ENCODE measurements around the gene SYDE2.
"Not testable (repeated sequence)": the region's sequence is repeated elsewhere in the genome, so short reads cannot be mapped to it uniquely, and the experiment has no call there.

SYDE2 gene
- 4.3 to 9.2 (median 6.0) reads per million in 4 experiments for total RNA-seq

DNA sequence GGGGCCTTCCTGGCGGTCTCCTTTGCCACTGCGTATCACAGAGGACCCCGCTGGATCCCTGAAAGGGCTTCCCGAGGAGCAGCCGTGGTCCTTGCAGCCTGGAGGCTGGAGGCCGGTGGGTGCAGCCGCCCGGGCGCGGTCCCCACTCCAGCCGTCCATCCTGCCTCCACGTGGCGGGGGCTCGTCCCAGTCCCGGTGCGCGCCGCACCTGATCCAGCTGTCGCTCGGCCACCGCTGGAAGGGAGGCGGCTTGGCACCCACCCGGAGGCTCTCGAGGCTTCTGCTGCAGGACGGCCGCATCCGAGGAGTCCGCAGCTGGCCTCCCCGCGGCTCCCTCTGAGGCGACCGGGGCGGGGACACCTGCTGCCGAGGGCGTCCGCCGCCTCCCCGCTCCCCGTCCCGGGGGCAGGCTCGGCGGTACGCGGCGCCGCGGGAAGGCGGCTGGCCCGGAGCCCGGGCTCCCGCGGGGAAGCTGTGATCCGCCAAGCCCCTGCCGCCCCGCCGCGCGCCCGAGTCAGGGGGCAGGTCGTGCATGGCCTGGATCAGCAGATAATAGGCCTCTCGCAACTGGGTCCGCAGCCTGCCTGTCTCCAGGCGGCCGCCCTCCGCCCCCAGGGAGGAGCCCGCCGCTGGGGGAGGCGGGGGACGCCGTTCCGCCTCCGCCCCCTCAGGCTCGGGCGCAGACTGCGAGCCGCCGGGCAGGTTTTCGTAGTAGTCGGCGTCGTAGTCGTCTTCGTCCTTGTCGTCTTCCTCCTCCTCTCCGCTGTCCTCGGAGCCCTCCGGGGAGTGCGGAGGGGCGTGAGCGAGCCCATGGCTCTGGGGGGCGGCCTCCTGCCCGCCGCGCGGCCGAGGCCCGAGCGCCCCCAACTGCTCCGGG lies at the start of gene SYDE2:
SYDE2 (minus strand) TSS at position 554 of the 877 bp plus-strand sequence; CDS start at position 534, 20 bp downstream.
- peak; percentile 69 for DNase-seq

- DNase-seq: not testable (repeated sequence)
Measured at GRCh38 chr1:85249042-85249441, 48.2 kb upstream of the SYDE2 start.

DNA sequence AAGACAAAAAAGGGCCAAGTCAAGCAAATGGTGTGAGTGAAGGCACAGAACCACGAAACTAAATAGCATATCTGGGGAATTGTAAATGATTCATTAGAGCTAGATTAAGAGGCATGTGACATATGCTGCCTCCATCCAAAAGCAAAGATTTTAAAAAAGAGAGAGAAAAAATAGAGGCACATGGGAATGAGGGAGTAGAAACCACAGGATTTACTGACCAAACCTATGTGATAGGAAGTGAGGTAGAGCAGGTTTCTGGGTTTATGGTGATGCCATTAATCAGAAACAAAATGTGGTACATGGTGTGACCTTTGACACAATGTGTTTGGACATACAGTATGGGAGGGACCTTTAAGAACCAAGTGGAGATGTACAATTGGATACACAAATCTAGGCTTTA lies 45.1 kb upstream of the SYDE2 start:
- no peak for DNase-seq

DNA sequence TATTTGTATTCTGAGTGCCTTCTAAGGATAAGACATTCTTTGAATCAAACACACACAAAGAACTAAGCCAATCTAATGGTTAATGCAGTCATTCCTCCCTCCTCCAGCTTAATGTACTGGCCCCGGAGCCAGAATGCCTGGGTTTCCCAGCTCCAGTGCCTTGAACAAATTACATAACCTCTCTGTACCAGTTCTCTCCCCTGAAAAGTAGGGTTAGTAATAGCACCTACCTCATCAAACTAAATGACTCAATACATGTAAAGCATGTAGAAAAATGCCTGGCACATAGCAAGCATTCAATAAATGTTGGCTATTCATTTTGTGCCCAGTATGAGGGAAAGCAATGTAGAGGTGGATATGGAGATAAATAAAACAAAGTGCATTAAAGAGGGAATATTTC lies 44.6 kb upstream of the SYDE2 start:
- no peak for DNase-seq

DNA sequence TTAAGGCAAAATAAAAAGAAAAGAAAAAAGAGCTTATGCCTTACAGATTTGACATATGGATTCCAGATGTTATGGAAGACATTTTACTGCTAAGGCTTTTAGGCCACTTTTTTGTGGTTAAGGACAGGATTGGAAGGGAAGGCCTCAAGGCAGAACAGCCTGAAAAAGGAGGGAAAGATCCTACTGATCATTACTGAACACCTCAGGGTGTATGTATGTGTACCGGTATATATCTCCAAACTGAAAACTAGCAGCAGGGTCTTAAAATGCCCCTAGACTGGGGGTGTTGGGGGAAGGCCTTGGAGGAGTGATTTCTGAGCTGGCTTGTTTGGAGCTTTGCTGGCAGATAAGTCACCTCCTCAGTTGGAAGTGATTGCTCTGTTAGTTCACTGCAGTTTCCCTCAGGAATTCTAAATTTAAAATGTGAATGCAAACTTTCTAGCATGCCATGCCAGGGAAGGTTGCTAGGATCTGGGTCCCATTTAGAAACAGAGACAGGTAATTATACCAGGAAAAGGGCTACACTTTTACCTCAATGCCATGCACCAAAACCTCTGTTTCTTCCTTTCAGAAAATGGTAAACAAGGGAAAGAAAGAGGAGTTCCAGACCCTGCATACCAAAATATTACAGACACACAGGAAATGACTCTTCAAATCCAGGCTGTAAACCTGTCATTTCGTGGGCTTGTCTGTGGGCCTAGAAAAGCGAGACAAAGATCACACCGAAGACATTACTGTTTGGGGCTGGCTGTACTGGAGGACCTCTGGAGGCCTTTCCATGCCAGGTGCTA lies 43.6 kb upstream of the SYDE2 start:
- no peak for DNase-seq

- DNase-seq: no peak
Measured at GRCh38 chr1:85243372-85243771, 42.6 kb upstream of the SYDE2 start.

GRCh38 chr1:85240643-85241042 lies 39.8 kb upstream of the SYDE2 start:
- DNase-seq: no peak

- no peak for DNase-seq
Measured at GRCh38 chr1:85240174-85240601, 39.4 kb upstream of the SYDE2 start.

DNA sequence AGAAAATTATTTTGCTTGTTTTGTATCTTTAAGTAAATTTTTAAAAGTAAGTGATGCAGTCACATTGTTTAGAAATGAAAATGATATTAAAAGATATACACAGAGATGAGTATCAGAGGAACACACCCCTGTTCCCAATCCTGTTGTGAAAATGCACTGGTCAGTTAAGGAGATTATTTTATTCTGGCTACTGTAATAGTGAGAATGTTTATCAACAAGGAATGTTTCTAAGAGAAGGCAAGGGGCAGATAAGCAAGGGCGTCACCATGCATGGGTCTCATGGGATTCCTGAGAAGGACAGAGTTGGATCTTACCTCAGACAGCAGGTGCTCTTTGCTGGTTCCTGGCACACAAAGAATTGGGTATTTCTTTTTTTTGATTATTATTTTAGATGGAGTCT lies 36.8 kb upstream of the SYDE2 start:
- DNase-seq: no peak

DNA sequence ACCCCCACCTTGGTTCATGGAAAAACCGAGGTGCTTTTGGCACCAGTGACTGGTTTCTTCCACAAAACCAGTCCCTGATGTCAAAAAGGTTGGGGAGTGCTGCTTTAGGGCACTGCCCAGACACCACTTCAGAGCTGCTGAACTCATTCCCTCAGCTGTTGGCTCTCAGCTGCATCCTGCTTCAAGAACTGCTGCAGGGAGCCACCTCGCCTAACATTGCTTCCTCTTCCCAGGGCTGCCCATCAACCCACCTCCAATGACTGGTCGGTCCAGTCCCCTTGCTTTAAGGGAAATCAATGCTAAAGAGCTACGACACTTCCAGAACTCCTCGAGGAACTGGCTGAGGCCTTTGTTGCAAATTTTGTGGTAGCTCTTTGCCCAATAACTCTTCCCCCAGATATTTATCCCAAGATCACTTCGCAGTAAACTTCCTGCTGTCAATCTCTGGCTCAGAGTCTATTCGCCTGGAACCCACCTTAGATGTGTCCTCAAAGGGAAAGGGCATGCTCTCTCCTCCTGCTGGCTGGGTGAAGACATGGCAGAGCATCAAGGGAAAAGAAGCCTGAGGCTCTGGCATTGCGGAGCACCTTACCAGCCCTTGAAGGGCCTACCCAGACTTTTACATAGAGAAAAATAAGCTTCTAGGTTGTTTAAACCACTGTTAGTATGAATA lies 29.6 kb upstream of the SYDE2 start:
- no peak for DNase-seq

DNA sequence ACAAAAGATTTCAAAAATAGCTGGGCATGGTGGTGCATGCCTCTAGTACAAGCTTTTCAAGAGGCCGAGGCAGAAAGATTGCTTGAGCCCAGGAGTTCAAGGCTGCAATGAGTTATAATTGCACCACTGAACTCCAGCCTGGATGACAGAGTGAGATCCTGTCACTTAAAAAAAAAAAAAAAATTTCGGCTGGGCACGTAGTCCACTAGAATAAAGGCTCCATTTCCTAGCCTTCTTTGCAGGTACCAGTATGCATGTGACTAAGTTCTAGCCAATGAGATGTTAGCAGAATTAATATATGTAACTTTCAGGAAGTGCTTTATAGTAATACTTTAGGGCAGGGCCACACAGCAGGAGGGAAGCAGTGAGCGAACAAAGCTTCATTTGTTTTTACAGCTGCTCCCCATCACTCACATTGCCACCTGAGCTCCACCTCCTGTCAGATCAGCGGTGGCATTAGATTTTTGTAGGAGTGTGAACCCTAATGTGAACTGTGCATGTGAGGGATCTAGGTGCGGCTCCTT lies 28.8 kb upstream of the SYDE2 start:
- DNase-seq: no peak

GRCh38 chr1:85228972-85229371 lies 28.2 kb upstream of the SYDE2 start:
- no peak for DNase-seq

GRCh38 chr1:85225624-85226380 lies 25.0 kb upstream of the SYDE2 start:
- no peak for DNase-seq

DNA sequence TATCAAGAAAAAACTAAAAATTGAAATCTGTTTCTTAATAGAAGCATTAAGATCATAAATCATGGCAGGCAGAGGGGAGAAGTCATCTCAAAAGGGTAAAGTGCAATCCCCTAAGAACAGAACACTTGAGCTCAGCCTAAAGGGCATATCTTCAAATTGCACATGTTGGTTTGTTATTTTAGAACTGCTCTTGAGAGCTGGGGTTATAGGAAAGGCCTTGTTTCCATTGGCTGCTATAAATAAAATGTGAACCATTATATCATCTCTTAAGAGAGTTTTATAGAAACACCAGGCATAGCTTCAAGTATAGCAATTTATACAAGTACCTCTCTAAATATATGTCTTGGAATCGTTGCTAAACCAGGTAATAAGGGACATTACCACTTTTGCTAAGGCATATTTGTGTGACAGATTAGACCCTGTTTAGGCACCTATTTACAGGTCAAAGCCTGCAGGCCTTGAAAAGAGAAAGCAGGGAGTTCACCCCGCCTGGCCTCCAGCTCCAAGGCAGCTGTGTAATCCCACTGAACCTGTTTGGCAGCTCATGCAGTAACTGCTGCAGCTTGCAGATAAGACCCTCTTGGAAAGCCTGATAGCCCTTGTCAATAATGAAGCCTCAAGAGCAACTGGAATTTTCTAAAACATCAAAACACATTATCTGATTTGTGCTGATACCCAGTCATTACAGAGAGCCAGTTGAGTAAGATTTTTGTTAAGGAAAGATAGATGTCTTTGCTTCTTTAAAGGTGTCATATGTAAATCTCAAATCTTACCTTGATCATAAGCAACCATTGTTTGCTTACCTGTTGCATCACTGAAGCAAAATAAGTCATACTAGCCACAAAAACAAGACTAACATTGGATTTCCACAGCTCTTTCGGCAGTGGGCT lies 24.2 kb upstream of the SYDE2 start:
- no peak for DNase-seq

DNA sequence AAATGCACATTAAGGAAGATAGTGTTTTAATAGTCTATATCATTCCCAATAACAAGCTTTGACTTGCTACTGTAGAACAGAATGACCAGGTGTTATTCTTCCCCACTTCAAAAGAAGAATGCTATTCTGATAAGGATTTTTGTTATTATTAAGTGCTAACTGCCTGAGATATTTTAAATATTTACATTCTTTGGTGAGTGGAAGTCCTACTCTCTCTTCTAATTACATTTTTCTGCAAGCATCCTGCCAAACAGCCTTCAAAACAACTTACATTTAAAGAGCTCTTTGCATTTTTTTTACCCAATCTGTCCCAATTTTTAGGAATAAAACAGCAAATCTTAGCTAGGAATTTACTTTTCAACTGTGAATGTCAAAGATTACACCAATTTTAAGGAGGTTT lies 23.5 kb upstream of the SYDE2 start:
- DNase-seq: no peak

- no peak for DNase-seq
Measured at GRCh38 chr1:85223334-85223733, 22.5 kb upstream of the SYDE2 start.

GRCh38 chr1:85220756-85221201 lies 20.0 kb upstream of the SYDE2 start:
- no peak for DNase-seq

- DNase-seq: no peak
Measured at GRCh38 chr1:85219853-85220610, 19.2 kb upstream of the SYDE2 start.

- DNase-seq: no peak
Measured at GRCh38 chr1:85216697-85217096, 15.9 kb upstream of the SYDE2 start.

- no peak for DNase-seq
Measured at GRCh38 chr1:85214654-85215053, 13.8 kb upstream of the SYDE2 start.
